Panc1 (cell line): ENCODE results near the gene SLC7A7. TPM values are rescaled to one million over a fixed set of nuclear protein-coding genes. Genes with fewer than 3 reads are reported as not detected.

Experiments
- ATAC-seq: fragments of 200-7000 bp; cut with Tn5 transposase; 2 replicates; pipeline ENCODE4 v1.9.1; 2020; ENCODE audit warnings: mild to moderate bottlenecking, moderate library complexity
- BruUV-seq: library from RNA; stranded (reverse); fragments of 400-500 nt; replicated peaks from 2 replicates; lab custom pipeline; 2021; lab: Mats Ljungman, UMichigan
- CTCF ChIA-PET: fragments of 300-600 bp; sonication (Branson Sonifier 250); formaldehyde crosslinking; loops from one replicate; lab custom pipeline; 2022; ENCODE audit warnings: antibody characterized with exemption; lab: Charles Lee
- POLR2A ChIA-PET: fragments of 300-600 bp; sonication (Branson Sonifier 250); formaldehyde crosslinking; loops from one replicate; lab custom pipeline; 2022; ENCODE audit warnings: antibody characterized with exemption; lab: Charles Lee
- DNase-seq: peaks from one replicate; pipeline ENCODE4 v3.0.0-alpha.2; 2010; ENCODE audit warnings: low read depth, low spot score
- H3K27ac ChIP-seq: 2 replicates; pipeline ENCODE4 v1.5.1; 2011; ENCODE audit warnings: mild to moderate bottlenecking, low read length, inconsistent platforms
- H3K27me3 ChIP-seq: fragments of 200-500 bp; sonication (Bioruptor generic); 2 replicates; pipeline ENCODE4 v1.6.0; 2014; ENCODE audit warnings: low read length, inconsistent platforms; ENCODE audit not compliant: control insufficient read depth, insufficient read depth
- H3K36me3 ChIP-seq: fragments of 200-500 bp; sonication (Bioruptor generic); 2 replicates; pipeline ENCODE4 v1.5.1; 2014; ENCODE audit warnings: inconsistent platforms, mild to moderate bottlenecking, low read length, moderate library complexity; ENCODE audit not compliant: control insufficient read depth, insufficient read depth
- H3K4me1 ChIP-seq: 2 replicates; pipeline ENCODE4 v1.5.1; 2011; ENCODE audit warnings: inconsistent platforms, mild to moderate bottlenecking, low read length, moderate library complexity; ENCODE audit not compliant: control insufficient read depth, insufficient read depth
- H3K4me3 ChIP-seq, 2 experiments: 2 replicates each; pipeline ENCODE4 v1.5.1; 2011 to 2012; ENCODE audit warnings: low read depth in 2 of 2, low read length in 2 of 2, mild to moderate bottlenecking in 2 of 2, inconsistent platforms in 1 of 2, moderate library complexity in 1 of 2
- H3K9me3 ChIP-seq: fragments of 200-500 bp; sonication (Bioruptor generic); 2 replicates; pipeline ENCODE4 v1.5.1; 2014; ENCODE audit warnings: low read depth, mild to moderate bottlenecking, inconsistent platforms, low read length, moderate library complexity; ENCODE audit not compliant: control insufficient read depth, insufficient read depth
- POLR2AphosphoS5 ChIP-seq: IDR thresholded peaks from 2 replicates; pipeline ENCODE4 v1.6.1; 2012; ENCODE audit warnings: mild to moderate bottlenecking, low read depth, low read length, moderate library complexity
- SIN3A ChIP-seq: IDR thresholded peaks from 2 replicates; pipeline ENCODE4 v1.6.1; 2012; ENCODE audit warnings: low read depth, mild to moderate bottlenecking, low read length, moderate library complexity, borderline replicate concordance; ENCODE audit not compliant: insufficient read depth
- TCF7L2 ChIP-seq: IDR thresholded peaks from 2 replicates; pipeline ENCODE4 v1.6.1; 2011; ENCODE audit warnings: mild to moderate bottlenecking, low read depth, low read length, inconsistent platforms
- in situ Hi-C: cut with HindIII; loops from 2 replicates; pipeline ENCODE4 v1.10.0; 2016; ENCODE audit warnings: low sequenced_read_pairs, low pct_unique_long_range_greater_than_20kb
- intact Hi-C: fragments of 100-400 bp; cut with micrococcal nuclease; formaldehyde crosslinking; loops from one replicate; pipeline ENCODE4 v1.10.0; 2022; ENCODE audit not compliant: unreplicated experiment
- total RNA-seq: library from RNA; stranded (reverse); gene quantifications from one replicate; pipeline ENCODE4 v1.2.1, GENCODE V29; 2021; ENCODE audit not compliant: unreplicated experiment
- TF ChIP-seq, protein P1 (sequence below), 2 experiments: IDR thresholded peaks; 2 replicates each; pipeline ENCODE4 v1.6.1; 2011 to 2012; ENCODE audit warnings: low read depth in 2 of 2, control low read depth in 1 of 2, low read length in 1 of 2, mild to moderate bottlenecking in 1 of 2, moderate library complexity in 1 of 2; ENCODE audit not compliant: insufficient read depth in 1 of 2
- TF ChIP-seq, protein P2 (sequence below): fragments of 450-650 bp; IDR thresholded peaks from 2 replicates; pipeline ENCODE4 v1.5.1; 2017; ENCODE audit warnings: mild to moderate bottlenecking

The SLC7A7 gene
- total RNA-seq, 1 experiment from 2014 or later, result 0.85 TPM

DNA sequence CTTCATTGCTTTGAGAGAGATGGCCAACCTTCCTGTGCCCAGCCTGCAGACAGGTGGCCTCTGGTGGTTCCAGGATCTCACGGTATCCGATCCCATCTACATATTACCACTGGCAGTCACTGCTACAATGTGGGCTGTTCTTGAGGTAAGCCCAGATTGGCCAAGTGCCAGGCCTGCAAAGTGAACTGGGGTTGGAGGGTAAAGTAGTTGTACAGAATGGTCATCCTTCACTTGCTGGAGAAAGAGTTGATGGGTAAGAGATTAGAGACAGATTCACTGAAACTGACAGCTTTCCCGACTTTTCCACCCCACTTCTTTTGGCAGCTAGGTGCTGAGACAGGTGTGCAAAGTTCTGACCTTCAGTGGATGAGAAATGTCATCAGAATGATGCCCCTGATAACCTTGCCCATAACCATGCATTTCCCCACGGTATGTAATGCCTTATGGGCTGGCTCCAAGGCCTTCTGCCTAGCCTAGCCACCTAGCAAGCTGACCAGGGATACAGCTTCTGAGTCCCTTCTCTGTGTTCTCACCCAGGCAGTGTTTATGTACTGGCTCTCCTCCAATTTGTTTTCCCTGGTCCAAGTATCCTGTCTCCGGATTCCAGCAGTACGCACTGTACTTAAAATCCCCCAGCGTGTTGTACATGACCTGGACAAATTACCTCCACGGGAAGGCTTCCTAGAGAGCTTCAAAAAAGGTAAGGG lies 44.6 kb downstream of the SLC7A7 start:
- H3K36me3 ChIP-seq, result peaks cover 18% of the 10 kb centered on the region
- no peaks in the 10 kb centered on the region for H3K9me3 ChIP-seq
- ATAC-seq (no peak), DNase-seq (no peak)
- intact Hi-C loops, result no loop called here
- no peak overlapping the region for H3K27ac ChIP-seq
- no peak overlapping the region for H3K4me3 ChIP-seq
- H3K4me1 ChIP-seq, result peaks cover 6% of the 10 kb centered on the region; the same call in 1 of the 2 replicates
- CTCF ChIA-PET, result no interaction called here
- no TSS peak for BruUV-seq
- H3K27me3 ChIP-seq, result no peaks in the 10 kb centered on the region
- TF ChIP-seq, protein P1, sequence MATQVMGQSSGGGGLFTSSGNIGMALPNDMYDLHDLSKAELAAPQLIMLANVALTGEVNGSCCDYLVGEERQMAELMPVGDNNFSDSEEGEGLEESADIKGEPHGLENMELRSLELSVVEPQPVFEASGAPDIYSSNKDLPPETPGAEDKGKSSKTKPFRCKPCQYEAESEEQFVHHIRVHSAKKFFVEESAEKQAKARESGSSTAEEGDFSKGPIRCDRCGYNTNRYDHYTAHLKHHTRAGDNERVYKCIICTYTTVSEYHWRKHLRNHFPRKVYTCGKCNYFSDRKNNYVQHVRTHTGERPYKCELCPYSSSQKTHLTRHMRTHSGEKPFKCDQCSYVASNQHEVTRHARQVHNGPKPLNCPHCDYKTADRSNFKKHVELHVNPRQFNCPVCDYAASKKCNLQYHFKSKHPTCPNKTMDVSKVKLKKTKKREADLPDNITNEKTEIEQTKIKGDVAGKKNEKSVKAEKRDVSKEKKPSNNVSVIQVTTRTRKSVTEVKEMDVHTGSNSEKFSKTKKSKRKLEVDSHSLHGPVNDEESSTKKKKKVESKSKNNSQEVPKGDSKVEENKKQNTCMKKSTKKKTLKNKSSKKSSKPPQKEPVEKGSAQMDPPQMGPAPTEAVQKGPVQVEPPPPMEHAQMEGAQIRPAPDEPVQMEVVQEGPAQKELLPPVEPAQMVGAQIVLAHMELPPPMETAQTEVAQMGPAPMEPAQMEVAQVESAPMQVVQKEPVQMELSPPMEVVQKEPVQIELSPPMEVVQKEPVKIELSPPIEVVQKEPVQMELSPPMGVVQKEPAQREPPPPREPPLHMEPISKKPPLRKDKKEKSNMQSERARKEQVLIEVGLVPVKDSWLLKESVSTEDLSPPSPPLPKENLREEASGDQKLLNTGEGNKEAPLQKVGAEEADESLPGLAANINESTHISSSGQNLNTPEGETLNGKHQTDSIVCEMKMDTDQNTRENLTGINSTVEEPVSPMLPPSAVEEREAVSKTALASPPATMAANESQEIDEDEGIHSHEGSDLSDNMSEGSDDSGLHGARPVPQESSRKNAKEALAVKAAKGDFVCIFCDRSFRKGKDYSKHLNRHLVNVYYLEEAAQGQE (IDR thresholded peaks at IDR 0.05; ENCODE audit: insufficient read depth in 1 of 2, low read depth in 2 of 2, low read length in 1 of 2), result no peak
- no peak for TF ChIP-seq SIN3A
- TF ChIP-seq, protein P2, sequence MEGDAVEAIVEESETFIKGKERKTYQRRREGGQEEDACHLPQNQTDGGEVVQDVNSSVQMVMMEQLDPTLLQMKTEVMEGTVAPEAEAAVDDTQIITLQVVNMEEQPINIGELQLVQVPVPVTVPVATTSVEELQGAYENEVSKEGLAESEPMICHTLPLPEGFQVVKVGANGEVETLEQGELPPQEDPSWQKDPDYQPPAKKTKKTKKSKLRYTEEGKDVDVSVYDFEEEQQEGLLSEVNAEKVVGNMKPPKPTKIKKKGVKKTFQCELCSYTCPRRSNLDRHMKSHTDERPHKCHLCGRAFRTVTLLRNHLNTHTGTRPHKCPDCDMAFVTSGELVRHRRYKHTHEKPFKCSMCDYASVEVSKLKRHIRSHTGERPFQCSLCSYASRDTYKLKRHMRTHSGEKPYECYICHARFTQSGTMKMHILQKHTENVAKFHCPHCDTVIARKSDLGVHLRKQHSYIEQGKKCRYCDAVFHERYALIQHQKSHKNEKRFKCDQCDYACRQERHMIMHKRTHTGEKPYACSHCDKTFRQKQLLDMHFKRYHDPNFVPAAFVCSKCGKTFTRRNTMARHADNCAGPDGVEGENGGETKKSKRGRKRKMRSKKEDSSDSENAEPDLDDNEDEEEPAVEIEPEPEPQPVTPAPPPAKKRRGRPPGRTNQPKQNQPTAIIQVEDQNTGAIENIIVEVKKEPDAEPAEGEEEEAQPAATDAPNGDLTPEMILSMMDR, result no peak
- TF ChIP-seq POLR2AphosphoS5, result no peak
- TF ChIP-seq TCF7L2, result no peak
- in situ Hi-C loops, result no loop called here
- POLR2A ChIA-PET, result no interaction called here

DNA sequence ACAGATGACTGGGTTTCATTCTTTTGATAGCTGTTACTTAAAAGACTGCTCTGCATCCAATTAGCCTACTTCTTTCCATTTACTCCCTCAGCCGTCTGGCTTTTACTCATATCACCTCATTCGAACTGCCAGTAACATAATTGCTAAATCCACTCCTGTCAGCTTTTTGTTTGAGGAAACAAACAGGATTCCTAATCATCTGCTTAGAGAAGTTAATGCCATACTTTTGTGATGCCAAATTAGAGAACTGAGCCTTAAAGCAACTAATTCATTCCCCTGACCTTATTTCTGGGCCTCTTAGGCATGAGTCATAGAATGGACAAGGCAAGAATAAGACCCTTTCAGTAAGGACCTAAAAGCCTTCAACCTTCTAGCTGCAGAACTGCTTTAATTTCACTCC lies 45.9 kb downstream of the SLC7A7 start:
- Histone ChIP-seq H3K9me3 (no peaks in the 10 kb centered on the region), H3K27me3 (no peaks in the 10 kb centered on the region), H3K4me3 (no peak overlapping the region), H3K4me1 (peaks cover 6% of the 10 kb centered on the region; the same call in 1 of the 2 replicates), H3K27ac (no peak overlapping the region), H3K36me3 (peaks cover 18% of the 10 kb centered on the region)
- ChIA-PET POLR2A (no interaction called here), CTCF (no interaction called here)
- ATAC-seq (no peak), DNase-seq (no peak)
- in situ Hi-C loops (no loop called here), intact Hi-C loops (no loop called here)
- no TSS peak for BruUV-seq
- TF ChIP-seq TCF7L2 (no peak), SIN3A (no peak), POLR2AphosphoS5 (no peak)
- TF ChIP-seq, protein P1 (IDR thresholded peaks at IDR 0.05; ENCODE audit: insufficient read depth in 1 of 2, low read depth in 2 of 2, low read length in 1 of 2), result no peak
- TF ChIP-seq, protein P2, result no peak
